Activated naive CD8-positive, alpha-beta T cell (primary cell): ENCODE data around the gene DCBLD1.
"Not testable (repeated sequence)": the region's sequence is repeated elsewhere in the genome, so short reads cannot be mapped to it uniquely, and the experiment has no call there.

Experiments used
- H3K27ac Mint-ChIP-seq: one replicate; pipeline ENCODE4 v1.8.0; 2021; ENCODE audit warnings: mixed read lengths
- H3K27me3 Mint-ChIP-seq: one replicate; pipeline ENCODE4 v1.8.0; 2021; ENCODE audit warnings: mixed read lengths
- H3K36me3 Mint-ChIP-seq: one replicate; pipeline ENCODE4 v1.8.0; 2021; ENCODE audit warnings: mixed read lengths
- H3K4me1 Mint-ChIP-seq: one replicate; pipeline ENCODE4 v1.8.0; 2021; ENCODE audit warnings: low read depth, mixed read lengths
- H3K4me3 Mint-ChIP-seq: one replicate; pipeline ENCODE4 v1.8.0; 2021; ENCODE audit warnings: mild to moderate bottlenecking, mixed read lengths
- H3K9me3 Mint-ChIP-seq: one replicate; pipeline ENCODE4 v1.8.0; 2021; ENCODE audit warnings: low read depth, mixed read lengths

The DCBLD1 gene

DNA sequence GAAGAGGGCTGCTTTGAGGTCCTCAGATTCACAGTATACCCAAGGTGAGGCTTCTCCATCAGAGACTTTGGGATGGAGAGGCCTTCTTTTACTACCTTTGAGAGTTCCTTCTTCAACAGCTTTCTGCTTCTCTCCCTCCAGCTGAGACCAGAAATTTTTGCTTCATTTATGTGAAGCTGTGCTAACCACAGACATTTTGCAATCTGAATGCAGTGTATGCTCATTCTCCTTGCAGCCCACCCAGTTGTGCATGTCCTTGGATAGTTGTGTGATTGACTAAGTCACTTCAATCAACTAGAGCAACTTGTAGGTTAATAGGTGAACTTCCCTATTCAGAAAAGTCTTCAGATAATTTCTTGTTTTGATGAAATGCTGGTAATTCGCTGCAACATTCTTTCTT lies 20.1 kb downstream of the DCBLD1 start:
- Mint-ChIP-seq H3K4me1 (peaks cover 3% of the 10 kb centered on the region), H3K27me3 (peaks cover 2% of the 10 kb centered on the region), H3K4me3 (no peak overlapping the region), H3K27ac (no peak overlapping the region), H3K36me3 (no peaks in the 10 kb centered on the region), H3K9me3 (no peaks in the 10 kb centered on the region)

DNA sequence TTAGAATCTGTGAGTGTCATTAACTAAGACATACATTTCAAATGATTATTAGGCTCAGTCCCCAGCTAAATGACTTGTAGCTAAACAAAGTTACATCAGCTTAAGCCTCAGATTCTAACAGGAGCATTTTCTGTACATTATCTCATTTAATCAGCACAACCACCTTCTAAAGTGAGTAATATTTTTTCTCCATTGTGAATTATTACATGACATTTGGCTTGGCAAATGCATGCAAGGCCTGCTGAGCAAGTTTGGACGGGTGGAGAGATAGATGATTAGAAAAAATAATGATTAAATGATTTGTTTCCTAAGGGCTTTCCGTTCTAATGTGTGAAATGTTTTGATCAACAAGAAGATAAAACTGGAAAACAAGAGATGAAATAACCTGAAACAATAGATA lies 20.7 kb downstream of the DCBLD1 start:
- H3K4me1 Mint-ChIP-seq, result peaks cover 1% of the 10 kb centered on the region
- no peaks in the 10 kb centered on the region for H3K36me3 Mint-ChIP-seq
- H3K9me3 Mint-ChIP-seq, result no peaks in the 10 kb centered on the region
- peaks cover 2% of the 10 kb centered on the region for H3K27me3 Mint-ChIP-seq
- no peak overlapping the region for H3K4me3 Mint-ChIP-seq
- H3K27ac Mint-ChIP-seq, result no peak overlapping the region

GRCh38 chr6:117504478-117505144 lies 22.1 kb downstream of the DCBLD1 start:
- Mint-ChIP-seq H3K4me1 (no peaks in the 10 kb centered on the region), H3K36me3 (no peaks in the 10 kb centered on the region), H3K9me3 (no peaks in the 10 kb centered on the region), H3K27me3 (peaks cover 2% of the 10 kb centered on the region), H3K27ac (no peak overlapping the region), H3K4me3 (no peak overlapping the region)

DNA sequence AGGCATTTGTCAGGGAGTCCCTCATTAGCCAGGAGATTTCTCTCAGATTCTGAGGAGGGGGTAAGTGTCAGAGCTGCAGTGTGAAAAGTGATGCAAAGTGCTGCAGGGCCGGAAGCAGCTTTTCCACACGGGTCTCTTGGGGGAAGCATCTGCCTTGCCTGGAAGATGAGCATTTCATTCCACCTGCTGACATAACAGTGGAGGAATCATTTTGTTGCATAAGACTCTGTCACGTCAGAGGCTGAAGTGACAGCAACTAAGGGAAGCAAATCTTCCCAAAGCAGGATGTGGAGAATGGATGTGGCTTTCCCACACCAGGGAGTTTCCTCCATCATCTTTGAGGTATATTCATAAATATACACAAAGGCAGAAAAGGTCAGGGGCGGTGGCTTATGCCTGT lies 22.8 kb downstream of the DCBLD1 start:
- no peaks in the 10 kb centered on the region for H3K4me1 Mint-ChIP-seq
- H3K36me3 Mint-ChIP-seq, result peaks cover 2% of the 10 kb centered on the region
- no peak overlapping the region for H3K4me3 Mint-ChIP-seq

GRCh38 chr6:117506180-117506835 lies 23.8 kb downstream of the DCBLD1 start:
- no peak overlapping the region for H3K4me3 Mint-ChIP-seq
- no peaks in the 10 kb centered on the region for H3K9me3 Mint-ChIP-seq
- no peak overlapping the region for H3K27ac Mint-ChIP-seq
- H3K36me3 Mint-ChIP-seq, result peaks cover 2% of the 10 kb centered on the region
- peaks cover 7% of the 10 kb centered on the region for H3K27me3 Mint-ChIP-seq
- H3K4me1 Mint-ChIP-seq, result no peaks in the 10 kb centered on the region

More for the DNA sequence above, 22.8 kb downstream of the DCBLD1 start:
- Mint-ChIP-seq H3K27me3 (peaks cover 7% of the 10 kb centered on the region), H3K9me3 (no peaks in the 10 kb centered on the region), H3K27ac (no peak overlapping the region)

DNA sequence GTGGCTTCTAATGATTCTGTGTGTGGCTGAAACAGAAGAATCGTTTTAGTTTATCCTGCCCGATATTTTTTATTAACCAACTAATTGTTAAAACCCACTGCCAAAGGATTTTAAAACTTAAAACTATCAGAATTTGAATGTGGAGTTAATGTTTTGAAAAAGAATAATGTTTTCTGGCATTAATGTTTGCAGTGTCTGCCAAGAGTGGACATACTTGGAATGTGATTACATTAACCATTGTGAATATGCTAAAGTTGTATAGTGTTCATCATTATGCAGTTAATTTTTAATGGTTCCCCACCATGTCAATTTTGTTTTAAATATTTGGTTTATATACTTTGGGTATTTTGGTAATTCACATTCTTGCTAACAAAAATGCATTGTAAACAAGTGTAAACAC lies 24.4 kb downstream of the DCBLD1 start:
- Mint-ChIP-seq H3K27ac (no peak overlapping the region), H3K9me3 (no peaks in the 10 kb centered on the region), H3K36me3 (peaks cover 2% of the 10 kb centered on the region), H3K4me3 (no peak overlapping the region), H3K4me1 (no peaks in the 10 kb centered on the region), H3K27me3 (peaks cover 7% of the 10 kb centered on the region)

DNA sequence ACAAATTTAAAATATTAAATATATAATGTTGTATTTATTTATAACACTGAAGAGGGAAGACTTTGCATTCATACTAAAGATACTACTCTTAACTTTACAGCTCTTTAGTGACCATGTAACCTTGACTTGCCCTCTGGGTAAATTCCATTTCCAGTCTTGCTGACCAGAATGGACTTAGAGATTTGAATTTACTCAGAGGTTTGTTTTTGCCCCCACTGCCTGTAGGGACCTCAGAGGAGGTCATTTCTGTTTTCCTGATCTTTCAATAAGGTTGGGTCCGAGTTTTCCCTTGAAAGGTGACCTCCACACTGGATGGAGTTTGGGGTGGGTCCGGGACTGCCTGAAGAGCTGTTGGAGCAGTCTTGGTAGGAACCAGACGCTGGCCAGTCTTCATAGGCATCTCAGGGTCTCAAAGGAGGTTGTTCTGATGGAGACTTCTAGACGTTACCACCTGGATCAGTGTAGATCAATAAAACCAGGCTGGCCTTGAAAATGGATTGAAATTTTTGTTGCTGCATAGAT lies 26.0 kb downstream of the DCBLD1 start:
- H3K4me3 Mint-ChIP-seq, result no peak overlapping the region
- H3K27me3 Mint-ChIP-seq, result peaks cover 9% of the 10 kb centered on the region
- peaks cover 2% of the 10 kb centered on the region for H3K36me3 Mint-ChIP-seq
- no peak overlapping the region for H3K27ac Mint-ChIP-seq
- no peaks in the 10 kb centered on the region for H3K9me3 Mint-ChIP-seq
- no peaks in the 10 kb centered on the region for H3K4me1 Mint-ChIP-seq

DNA sequence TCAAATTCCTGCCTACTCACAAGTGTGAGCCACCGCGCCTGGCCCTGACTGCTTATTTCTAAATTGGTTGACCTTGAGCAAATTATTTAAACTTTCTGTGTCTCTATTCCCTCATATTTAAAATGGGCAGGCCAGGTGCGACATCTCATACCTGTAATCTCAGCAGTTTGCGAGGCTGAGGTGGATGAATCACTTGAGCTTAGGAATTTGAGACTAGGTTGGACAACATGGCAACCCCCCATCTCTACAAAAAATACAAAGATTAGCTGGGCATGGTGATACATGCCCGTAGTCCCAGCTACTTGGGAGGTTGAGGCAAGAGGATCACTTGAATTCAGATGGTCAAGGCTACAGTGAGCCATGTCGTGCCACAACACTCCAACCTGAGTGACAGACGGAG lies 26.5 kb downstream of the DCBLD1 start:
- Mint-ChIP-seq H3K36me3 (peaks cover 2% of the 10 kb centered on the region), H3K4me1 (no peaks in the 10 kb centered on the region), H3K9me3 (no peaks in the 10 kb centered on the region), H3K27ac (no peak overlapping the region), H3K4me3 (no peak overlapping the region), H3K27me3 (peaks cover 9% of the 10 kb centered on the region)

- H3K27me3 Mint-ChIP-seq, result peaks cover 7% of the 10 kb centered on the region
- peaks cover 2% of the 10 kb centered on the region for H3K36me3 Mint-ChIP-seq
- H3K4me3 Mint-ChIP-seq, result no peak overlapping the region
- no peaks in the 10 kb centered on the region for H3K4me1 Mint-ChIP-seq
- H3K9me3 Mint-ChIP-seq, result no peaks in the 10 kb centered on the region
- no peak overlapping the region for H3K27ac Mint-ChIP-seq
These were observed 29.8 kb downstream of the DCBLD1 start for GRCh38 chr6:117512056-117512828.

DNA sequence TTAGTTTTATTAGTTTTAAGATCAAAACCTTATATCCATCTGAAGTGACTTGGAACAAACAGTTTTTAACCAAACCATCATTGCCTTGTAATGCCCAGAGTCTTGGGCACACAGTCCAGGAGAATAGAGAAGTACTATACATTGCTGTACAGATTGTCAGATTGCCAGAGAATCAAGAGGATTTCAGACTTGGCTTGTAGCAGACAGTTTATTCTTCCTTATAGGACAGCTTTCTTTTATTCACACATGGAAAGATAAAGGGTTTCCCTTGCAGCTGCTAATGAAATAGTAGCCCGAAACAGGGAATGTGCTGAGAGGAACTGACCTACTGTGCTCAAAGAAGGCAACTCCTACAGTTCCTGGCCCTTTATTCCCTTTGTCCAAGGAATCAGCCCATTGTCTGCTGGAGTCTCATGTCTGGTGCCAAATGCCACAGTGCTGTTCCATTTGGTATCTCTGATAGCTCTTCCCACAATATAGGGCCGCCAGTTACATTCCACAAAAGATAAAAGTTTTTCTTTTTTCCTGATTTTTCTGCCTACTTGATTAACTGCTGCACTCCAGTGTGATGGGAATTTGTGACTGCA lies 30.6 kb downstream of the DCBLD1 start:
- Mint-ChIP-seq H3K36me3 (peaks cover 2% of the 10 kb centered on the region), H3K27me3 (peaks cover 7% of the 10 kb centered on the region), H3K4me1 (no peaks in the 10 kb centered on the region), H3K4me3 (no peak overlapping the region), H3K27ac (no peak overlapping the region), H3K9me3 (no peaks in the 10 kb centered on the region)

DNA sequence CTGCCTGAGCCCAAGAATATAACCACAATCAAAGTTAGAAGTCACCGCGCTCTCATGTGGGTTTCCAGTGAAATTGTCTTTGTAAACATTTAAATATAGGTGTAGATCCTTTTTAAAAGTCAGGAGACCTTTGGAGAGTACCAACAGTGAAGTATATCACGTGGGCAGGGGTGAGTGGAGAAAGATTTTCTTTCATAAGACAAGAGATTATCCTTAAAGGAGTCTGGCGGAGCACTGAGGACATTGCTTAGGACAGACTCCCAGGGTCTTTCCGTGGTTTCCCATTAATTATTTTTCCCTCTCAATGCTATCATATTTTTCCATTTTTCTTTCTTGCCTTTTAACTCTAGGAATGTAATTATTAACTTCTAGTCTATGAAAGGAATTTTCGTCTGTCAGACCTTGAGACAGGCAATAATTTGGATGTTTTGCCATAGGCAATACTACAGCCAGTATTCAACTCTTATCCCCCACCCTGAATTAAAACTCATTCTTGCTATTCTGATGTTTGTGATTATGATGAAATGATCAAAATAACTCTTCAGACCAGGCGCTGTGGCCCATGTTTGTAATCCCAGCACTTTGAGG lies 31.4 kb downstream of the DCBLD1 start:
- H3K4me1 Mint-ChIP-seq, result no peaks in the 10 kb centered on the region
- no peak overlapping the region for H3K4me3 Mint-ChIP-seq
- no peak overlapping the region for H3K27ac Mint-ChIP-seq
- H3K36me3 Mint-ChIP-seq, result peaks cover 2% of the 10 kb centered on the region
- no peaks in the 10 kb centered on the region for H3K9me3 Mint-ChIP-seq
- peaks cover 7% of the 10 kb centered on the region for H3K27me3 Mint-ChIP-seq

GRCh38 chr6:117514655-117515054 lies 32.2 kb downstream of the DCBLD1 start:
- Mint-ChIP-seq H3K4me3 (no peak overlapping the region), H3K27ac (no peak overlapping the region), H3K36me3 (peaks cover 2% of the 10 kb centered on the region), H3K9me3 (no peaks in the 10 kb centered on the region), H3K4me1 (no peaks in the 10 kb centered on the region), H3K27me3 (peaks cover 7% of the 10 kb centered on the region)

- no peaks in the 10 kb centered on the region for H3K4me1 Mint-ChIP-seq
- H3K36me3 Mint-ChIP-seq, result no peaks in the 10 kb centered on the region
- no peaks in the 10 kb centered on the region for H3K9me3 Mint-ChIP-seq
- no peak overlapping the region for H3K4me3 Mint-ChIP-seq
- no peak overlapping the region for H3K27ac Mint-ChIP-seq
- peaks cover 2% of the 10 kb centered on the region for H3K27me3 Mint-ChIP-seq
These were observed 32.9 kb downstream of the DCBLD1 start for GRCh38 chr6:117515326-117515725.

- not testable (repeated sequence) for H3K4me1 Mint-ChIP-seq, H3K27me3 Mint-ChIP-seq, H3K9me3 Mint-ChIP-seq, H3K36me3 Mint-ChIP-seq, H3K4me3 Mint-ChIP-seq, H3K27ac Mint-ChIP-seq
These were observed 35.5 kb downstream of the DCBLD1 start for GRCh38 chr6:117517995-117518394.

- H3K4me3 Mint-ChIP-seq, result no peak overlapping the region
- H3K36me3 Mint-ChIP-seq, result no peaks in the 10 kb centered on the region
- H3K27me3 Mint-ChIP-seq, result no peaks in the 10 kb centered on the region
- H3K27ac Mint-ChIP-seq, result no peak overlapping the region
- H3K4me1 Mint-ChIP-seq, result no peaks in the 10 kb centered on the region
- H3K9me3 Mint-ChIP-seq, result no peaks in the 10 kb centered on the region
These were observed 36.4 kb downstream of the DCBLD1 start for GRCh38 chr6:117518870-117519269.
